Kidney (tissue), 14 donors: ENCODE measurements around the gene KCNH5. TPM values are rescaled to one million over a fixed set of nuclear protein-coding genes. Genes with fewer than 3 reads are reported as not detected.
A peak's percentile ranks its signal among the peaks of the same experiment; 100 is the strongest.

ENCODE experiments used
- DNase-seq, 5 donors: peaks; one replicate each; pipeline ENCODE4 v3.0.0-alpha.2; 2013 to 2020
- FAIRE-seq: peaks from 2 replicates; lab custom pipeline; 2012; peaks lifted over from hg19 to GRCh38; lab: Jason Lieb, UNC
- H3K27ac ChIP-seq, 2 donors: one replicate each; pipeline ENCODE4 v1.7.0; 2013; ENCODE audit warnings: low read depth in 2 of 2, low read length in 2 of 2, inconsistent platforms in 1 of 2
- H3K27me3 ChIP-seq: one replicate; pipeline ENCODE4 v1.7.1; 2013; ENCODE audit warnings: low read length, inconsistent platforms; ENCODE audit not compliant: control insufficient read depth, insufficient read depth
- H3K36me3 ChIP-seq, 3 donors: one replicate each; pipeline versions ENCODE4 v1.7.0 to v1.7.1; 2013; ENCODE audit warnings: low read length in 3 of 3, control low read depth in 1 of 3, inconsistent platforms in 1 of 3; ENCODE audit not compliant: insufficient read depth in 3 of 3, control insufficient read depth in 2 of 3
- H3K4me1 ChIP-seq, 3 donors: one replicate each; pipeline versions ENCODE4 v1.7.0 to v1.7.1; 2013; ENCODE audit warnings: low read length in 3 of 3, inconsistent platforms in 1 of 3, low read depth in 1 of 3; ENCODE audit not compliant: control insufficient read depth in 2 of 3, insufficient read depth in 2 of 3
- H3K4me3 ChIP-seq, 3 donors: one replicate each; pipeline versions ENCODE4 v1.7.0 to v1.8.1; 2013; ENCODE audit warnings: low read length in 3 of 3, control low read depth in 1 of 3, inconsistent platforms in 1 of 3
- H3K9ac ChIP-seq, 3 donors: one replicate each; pipeline versions ENCODE4 v1.7.0 to v1.7.1; 2013; ENCODE audit warnings: low read length in 3 of 3, control low read depth in 1 of 3, inconsistent platforms in 1 of 3
- H3K9me3 ChIP-seq, 3 donors: one replicate each; pipeline versions ENCODE4 v1.7.0 to v1.7.1; 2013; ENCODE audit warnings: low read length in 3 of 3, control low read depth in 1 of 3, inconsistent platforms in 1 of 3; ENCODE audit not compliant: control insufficient read depth in 2 of 3, insufficient read depth in 1 of 3
- intact Hi-C: fragments of 100-400 bp; cut with DNase I; formaldehyde crosslinking; loops from one replicate; pipeline ENCODE4 v1.11.1; 2022
- polyA plus RNA-seq: library from polyadenylated mRNA; stranded (reverse); fragments of 350-450 nt; fragmentation: Illumina TruSeq; extraction: RNeasy Lipid Tissue Mini Kit (QIAGEN cat#74804); gene quantifications from one replicate; pipeline ENCODE4 v1.2.3, GENCODE V29; 2014; ENCODE audit warnings: low read depth, low replicate concordance; ENCODE audit not compliant: insufficient read depth
- total RNA-seq: library from RNA; stranded (reverse); fragmentation: NEBNext Ultra II Directional; extraction: Animal tissue kit (Norgen Biotek cat#: 25700); gene quantifications from one replicate; pipeline ENCODE4 v1.2.1, GENCODE V29; 2021
- TF ChIP-seq, protein P1 (sequence below): IDR thresholded peaks from 3 replicates; pipeline ENCODE4 v1.5.1; 2012; ENCODE audit warnings: mild to moderate bottlenecking, moderate library complexity, borderline replicate concordance; ENCODE audit not compliant: insufficient read depth; ENCODE audit errors: extremely low read depth
- donor health status: control.
- donor health status: control.
- donor health status: control.
- donor health status: control.
- donor health status: control.
- donor health status: DM: yes; HTN: yes; CAD: no.
- donor health status: Normal renal cell carcinoma (clear cell type).

Gene KCNH5
- total and polyA plus RNA-seq, 2 donors from 2014 or later: not detected

DNA sequence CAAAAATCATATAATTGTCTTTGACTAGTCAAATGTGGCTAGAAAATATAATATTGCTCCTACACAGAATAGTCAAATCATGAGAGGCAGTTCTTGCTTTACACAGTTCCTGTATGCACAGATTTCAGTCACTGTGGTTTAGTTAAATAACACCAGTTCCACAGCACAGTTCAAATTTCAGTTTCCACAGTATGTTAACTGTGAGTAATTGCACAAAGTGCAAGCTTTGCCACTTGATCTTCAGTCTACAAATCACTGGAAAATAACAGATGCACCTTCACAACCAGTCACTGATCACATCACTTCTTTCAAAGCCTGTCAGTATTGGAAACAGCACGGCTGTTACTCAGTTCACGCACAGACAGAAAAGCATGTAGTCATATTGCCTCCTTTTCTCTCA, 38.7 kb downstream of the KCNH5 start:
- H3K27me3 ChIP-seq: no peaks in the 10 kb centered on the region
- intact Hi-C loops: no loop called here
- H3K9me3 ChIP-seq: no peaks in the 10 kb centered on the region
- TF ChIP-seq, protein P1, sequence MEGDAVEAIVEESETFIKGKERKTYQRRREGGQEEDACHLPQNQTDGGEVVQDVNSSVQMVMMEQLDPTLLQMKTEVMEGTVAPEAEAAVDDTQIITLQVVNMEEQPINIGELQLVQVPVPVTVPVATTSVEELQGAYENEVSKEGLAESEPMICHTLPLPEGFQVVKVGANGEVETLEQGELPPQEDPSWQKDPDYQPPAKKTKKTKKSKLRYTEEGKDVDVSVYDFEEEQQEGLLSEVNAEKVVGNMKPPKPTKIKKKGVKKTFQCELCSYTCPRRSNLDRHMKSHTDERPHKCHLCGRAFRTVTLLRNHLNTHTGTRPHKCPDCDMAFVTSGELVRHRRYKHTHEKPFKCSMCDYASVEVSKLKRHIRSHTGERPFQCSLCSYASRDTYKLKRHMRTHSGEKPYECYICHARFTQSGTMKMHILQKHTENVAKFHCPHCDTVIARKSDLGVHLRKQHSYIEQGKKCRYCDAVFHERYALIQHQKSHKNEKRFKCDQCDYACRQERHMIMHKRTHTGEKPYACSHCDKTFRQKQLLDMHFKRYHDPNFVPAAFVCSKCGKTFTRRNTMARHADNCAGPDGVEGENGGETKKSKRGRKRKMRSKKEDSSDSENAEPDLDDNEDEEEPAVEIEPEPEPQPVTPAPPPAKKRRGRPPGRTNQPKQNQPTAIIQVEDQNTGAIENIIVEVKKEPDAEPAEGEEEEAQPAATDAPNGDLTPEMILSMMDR: no peak
- H3K4me3 ChIP-seq: no peak overlapping the region
- peak in 2 of 5 donors; percentile 45 to 51 for DNase-seq
- H3K9ac ChIP-seq: no peak overlapping the region
- no peak overlapping the region for H3K27ac ChIP-seq
- no peaks in the 10 kb centered on the region for H3K4me1 ChIP-seq
- no peaks in the 10 kb centered on the region for H3K36me3 ChIP-seq
- no peak for FAIRE-seq

DNA sequence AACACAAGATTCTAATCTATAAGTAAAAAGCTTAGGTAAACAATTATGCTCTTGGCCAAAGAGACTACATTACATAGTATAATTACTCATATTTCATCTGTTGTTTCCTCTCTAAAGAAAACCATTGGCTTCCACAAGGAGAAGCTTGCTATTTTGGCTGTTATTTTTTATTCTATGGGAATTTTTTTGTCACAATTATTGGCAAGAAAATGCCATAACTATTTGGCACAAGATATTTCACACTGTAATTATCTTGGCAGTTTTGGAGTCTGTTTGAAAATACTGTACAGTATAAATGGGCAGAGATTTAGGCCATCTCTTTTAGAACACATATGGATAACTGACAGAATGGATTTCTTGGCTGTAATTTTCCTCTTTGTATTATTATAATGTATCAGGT, 51.2 kb downstream of the KCNH5 start:
- intact Hi-C loops: no loop called here
- Histone ChIP-seq H3K9me3 (no peaks in the 10 kb centered on the region), H3K9ac (no peak overlapping the region), H3K4me3 (no peak overlapping the region), H3K27me3 (no peaks in the 10 kb centered on the region), H3K36me3 (no peaks in the 10 kb centered on the region), H3K27ac (no peak overlapping the region), H3K4me1 (no peaks in the 10 kb centered on the region)
- DNase-seq: no peak
- TF ChIP-seq, protein P1: no peak
- FAIRE-seq: no peak

DNA sequence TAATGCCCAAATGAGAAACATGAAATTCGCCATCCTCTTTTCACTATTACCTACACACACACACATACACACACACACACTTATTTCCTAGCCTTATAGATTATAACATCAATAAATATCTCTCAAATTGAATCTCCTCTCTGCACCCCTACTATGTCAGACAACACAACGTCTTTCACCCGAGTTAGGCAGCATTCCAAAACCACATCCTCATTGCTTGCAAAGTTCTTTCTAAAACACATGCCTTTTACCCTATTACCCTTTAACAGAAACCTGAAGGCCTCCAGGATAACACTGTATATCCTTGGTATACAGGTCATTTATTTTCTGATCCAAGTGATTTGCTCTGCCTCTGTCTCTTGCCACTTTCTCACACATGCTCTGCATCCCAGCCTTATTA, 56.3 kb downstream of the KCNH5 start:
- no peak for FAIRE-seq
- Histone ChIP-seq H3K27me3 (no peaks in the 10 kb centered on the region), H3K36me3 (no peaks in the 10 kb centered on the region), H3K4me3 (no peak overlapping the region), H3K27ac (no peak overlapping the region), H3K9me3 (peaks cover 0 to 3% (median 0%) of the 10 kb centered on the region in 3 donors), H3K9ac (no peak overlapping the region), H3K4me1 (no peaks in the 10 kb centered on the region)
- TF ChIP-seq, protein P1: no peak
- intact Hi-C loops: no loop called here
- no peak for DNase-seq

DNA sequence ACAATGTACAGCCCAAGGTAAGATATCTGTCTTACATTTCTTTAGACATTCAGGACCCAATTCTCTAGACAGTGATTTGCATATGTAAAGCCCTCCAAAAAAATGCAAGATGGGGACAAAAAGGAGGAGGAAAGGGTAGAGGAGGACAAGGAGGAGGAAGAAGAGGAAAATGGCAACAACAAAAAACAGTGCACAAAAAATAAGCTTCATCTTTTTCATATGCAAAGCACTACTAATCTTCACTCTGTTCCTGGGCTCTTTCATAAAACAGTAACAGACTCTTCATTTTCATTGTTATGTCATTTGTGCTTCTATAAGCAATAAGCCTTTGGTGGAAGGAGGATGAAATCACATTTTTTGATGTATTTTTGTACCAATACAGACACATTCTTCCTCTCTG, 61.4 kb downstream of the KCNH5 start:
- intact Hi-C loops: no loop called here
- FAIRE-seq (no peak), DNase-seq (no peak)
- Histone ChIP-seq H3K36me3 (no peaks in the 10 kb centered on the region), H3K4me3 (no peak overlapping the region), H3K9me3 (peaks cover 0 to 3% (median 0%) of the 10 kb centered on the region in 3 donors), H3K9ac (no peak overlapping the region), H3K27ac (no peak overlapping the region), H3K4me1 (no peaks in the 10 kb centered on the region), H3K27me3 (no peaks in the 10 kb centered on the region)
- TF ChIP-seq, protein P1: no peak
